CD14-positive monocyte (primary cell): ENCODE measurements around the gene DUSP16. TPM values are rescaled to one million over a fixed set of nuclear protein-coding genes. Genes with fewer than 3 reads are reported as not detected.

ENCODE experiments used
- DNase-seq, 3 donors: peaks; one replicate each; pipeline ENCODE4 v3.0.0-alpha.2; 2011 to 2022
- H2AFZ ChIP-seq: 2 replicates; pipeline ENCODE4 v1.6.0; 2012; ENCODE audit warnings: mild to moderate bottlenecking, low read depth, low read length, inconsistent platforms; ENCODE audit not compliant: insufficient read depth, poor library complexity, severe bottlenecking
- H3K27ac ChIP-seq, 2 donors: 1 replicate in 1 of 2; 2 replicates in 1 of 2; pipeline ENCODE4 v1.5.1; 2012 to 2013; ENCODE audit warnings: low read length in 2 of 2, control low read depth in 1 of 2, inconsistent platforms in 1 of 2, low read depth in 1 of 2, mild to moderate bottlenecking in 1 of 2
- H3K27me3 ChIP-seq, 2 donors: one replicate each; pipeline versions ENCODE4 v1.6.0 to v1.6.1; 2011 to 2013; ENCODE audit warnings: low read length in 2 of 2; ENCODE audit not compliant: control insufficient read depth in 2 of 2, insufficient read depth in 2 of 2
- H3K36me3 ChIP-seq, 2 donors: replicated peaks in 1 of 2; 1 replicate in 1 of 2; 2 replicates in 1 of 2; pipeline versions ENCODE4 v1.5.1 to v1.6.1; 2012 to 2013; ENCODE audit warnings: low read length in 2 of 2, control low read depth in 1 of 2, inconsistent platforms in 1 of 2, mild to moderate bottlenecking in 1 of 2; ENCODE audit not compliant: insufficient read depth in 2 of 2, control insufficient read depth in 1 of 2
- H3K4me1 ChIP-seq, 2 donors: 1 replicate in 1 of 2; 2 replicates in 1 of 2; pipeline versions ENCODE4 v1.5.1 to v1.6.1; 2012 to 2013; ENCODE audit warnings: low read length in 2 of 2, control low read depth in 1 of 2, inconsistent platforms in 1 of 2, mild to moderate bottlenecking in 1 of 2, moderate library complexity in 1 of 2; ENCODE audit not compliant: insufficient read depth in 2 of 2, control insufficient read depth in 1 of 2
- H3K4me2 ChIP-seq: replicated peaks from 2 replicates; pipeline ENCODE3; 2012; ENCODE audit warnings: low read length, moderate library complexity, mild to moderate bottlenecking; ENCODE audit not compliant: poor library complexity, severe bottlenecking; ENCODE audit errors: extremely low read depth
- H3K4me3 ChIP-seq, 3 experiments: fragments of 200-600 bp in 1 of 3; sonication (generic) in 1 of 3; replicated peaks in 1 of 3; 1 replicate in 2 of 3; 2 replicates in 1 of 3; pipeline ENCODE4 v1.5.1; 2011 to 2013; ENCODE audit warnings: low read length in 3 of 3, mild to moderate bottlenecking in 3 of 3, control low read depth in 2 of 3, low read depth in 2 of 3, inconsistent platforms in 1 of 3, moderate library complexity in 1 of 3
- H3K79me2 ChIP-seq: 2 replicates; pipeline ENCODE4 v1.6.0; 2012; ENCODE audit warnings: mild to moderate bottlenecking, control low read depth, inconsistent platforms, low read length, moderate library complexity; ENCODE audit not compliant: insufficient read depth
- H3K9ac ChIP-seq: 2 replicates; pipeline ENCODE4 v1.6.0; 2017; ENCODE audit warnings: low read length, mild to moderate bottlenecking; ENCODE audit not compliant: insufficient read depth, poor library complexity, severe bottlenecking
- H3K9me3 ChIP-seq, 2 donors: replicated peaks in 1 of 2; 1 replicate in 1 of 2; 2 replicates in 1 of 2; pipeline versions ENCODE4 v1.5.1 to v1.6.1; 2012 to 2013; ENCODE audit warnings: low read length in 2 of 2, control low read depth in 1 of 2; ENCODE audit not compliant: control insufficient read depth in 1 of 2, insufficient read depth in 1 of 2
- H4K20me1 ChIP-seq: 2 replicates; pipeline ENCODE4 v1.6.0; 2012; ENCODE audit warnings: mild to moderate bottlenecking, low read length, control low read depth, moderate library complexity; ENCODE audit not compliant: insufficient read depth
- H3K27ac Mint-ChIP-seq, 7 donors: one replicate each; pipeline ENCODE4 v1.8.0; 2020; ENCODE audit warnings: mild to moderate bottlenecking in 7 of 7, mixed read lengths in 7 of 7, moderate library complexity in 6 of 7, inconsistent platforms in 2 of 7
- H3K27me3 Mint-ChIP-seq, 3 donors: one replicate each; pipeline ENCODE4 v1.8.0; 2021 to 2022; ENCODE audit warnings: low read depth in 3 of 3, mild to moderate bottlenecking in 3 of 3, mixed read lengths in 3 of 3, moderate library complexity in 3 of 3, inconsistent platforms in 1 of 3
- H3K36me3 Mint-ChIP-seq, 2 donors: one replicate each; pipeline ENCODE4 v1.8.0; 2020; ENCODE audit warnings: mixed read lengths in 2 of 2, inconsistent platforms in 1 of 2, mild to moderate bottlenecking in 1 of 2
- H3K4me1 Mint-ChIP-seq: one replicate; pipeline ENCODE4 v1.8.0; 2020; ENCODE audit warnings: mild to moderate bottlenecking, mixed read lengths
- H3K4me3 Mint-ChIP-seq, 2 donors: one replicate each; pipeline ENCODE4 v1.8.0; 2020; ENCODE audit warnings: mild to moderate bottlenecking in 2 of 2, mixed read lengths in 2 of 2, moderate library complexity in 1 of 2
- H3K9me3 Mint-ChIP-seq, 7 donors: one replicate each; pipeline ENCODE4 v1.8.0; 2020 to 2022; ENCODE audit warnings: mixed read lengths in 7 of 7, mild to moderate bottlenecking in 6 of 7, moderate library complexity in 6 of 7, inconsistent platforms in 2 of 7
- CTCF ChIP-seq: fragments of 200-600 bp; IDR thresholded peaks from one replicate; pipeline ENCODE4 v1.8.0; 2022; ENCODE audit warnings: antibody characterized with exemption, mild to moderate bottlenecking
- WGBS: methylation state at CpG from one replicate; pipeline ENCODE4 v1.1.5; 2013; ENCODE audit warnings: missing lambda C conversion rate; ENCODE audit not compliant: insufficient coverage; 5-methylcytosine and 5-hydroxymethylcytosine counted together
- intact Hi-C, 2 donors: fragments of 100-400 bp; cut with micrococcal nuclease; formaldehyde crosslinking; loops; one replicate each; pipeline versions ENCODE4 v1.15.0 to v1.15.1; 2023
- polyA plus RNA-seq, 3 donors: library from polyadenylated mRNA; depleted of rRNA in 1 of 3; unstranded in 2 of 3; stranded (reverse) in 1 of 3; fragments of 300-500 nt in 2 of 3; fragments of >200 nt in 1 of 3; fragmentation: Illumina TruSeq in 2 of 3; gene quantifications; 1 replicate in 2 of 3; 2 replicates in 1 of 3; pipeline ENCODE4 v1.2.3, GENCODE V29; 2012 to 2021

Gene DUSP16
- polyA plus RNA-seq, 3 donors, result 0.04 to 0.46 (median 0.27) TPM

- WGBS, result 100% methylated on average over 3 of the region's 5 CpGs
- H2AFZ ChIP-seq, result no peak overlapping the region
- no peak overlapping the region for H3K27ac ChIP-seq
- Mint-ChIP-seq H3K9me3 (no peaks in the 10 kb centered on the region), H3K27ac (peak overlapping the region in 2 of 7 donors; percentile 11 to 34), H3K27me3 (peaks cover 0 to 1% (median 0%) of the 10 kb centered on the region in 3 donors), H3K4me3 (no peak overlapping the region), H3K4me1 (peaks cover 18% of the 10 kb centered on the region), H3K36me3 (peaks cover 6 to 13% of the 10 kb centered on the region in 2 donors)
- no peaks in the 10 kb centered on the region for H3K27me3 ChIP-seq
- no peak for TF ChIP-seq CTCF
- no peaks in the 10 kb centered on the region for H3K79me2 ChIP-seq
- H3K36me3 ChIP-seq, result no peaks in the 10 kb centered on the region
- H3K9ac ChIP-seq, result no peak overlapping the region
- peaks cover 7 to 10% of the 10 kb centered on the region in 2 donors for H3K4me1 ChIP-seq
- peak in 1 of 3 donors; percentile 35 for DNase-seq
- H3K9me3 ChIP-seq, result no peaks in the 10 kb centered on the region
- H3K4me3 ChIP-seq, result no peak overlapping the region
- no peaks in the 10 kb centered on the region for H4K20me1 ChIP-seq
- H3K4me2 ChIP-seq, result no peak overlapping the region
- intact Hi-C loops, result loop anchor here in 1 of 2 donors (10.0 kb wide), 2 partner anchors 58 to 122 kb away; partner anchors contain the start of gene DUSP16
These were observed 120.1 kb downstream of the DUSP16 start for GRCh38 chr12:12442548-12443071.

- Mint-ChIP-seq H3K4me1 (peaks cover 12% of the 10 kb centered on the region), H3K27ac (peak overlapping the region in 3 of 7 donors; percentile 25 to 81 (median 43)), H3K36me3 (peaks cover 10 to 16% of the 10 kb centered on the region in 2 donors), H3K27me3 (peaks cover 0 to 1% (median 0%) of the 10 kb centered on the region in 3 donors), H3K9me3 (peaks cover 0 to 3% (median 0%) of the 10 kb centered on the region in 7 donors), H3K4me3 (no peak overlapping the region)
- Histone ChIP-seq H2AFZ (no peak overlapping the region), H3K4me2 (no peak overlapping the region), H3K36me3 (peaks cover 0 to 4% of the 10 kb centered on the region in 2 donors), H3K9ac (no peak overlapping the region), H3K79me2 (no peaks in the 10 kb centered on the region), H3K4me3 (no peak overlapping the region), H3K9me3 (no peaks in the 10 kb centered on the region), H3K27me3 (no peaks in the 10 kb centered on the region), H4K20me1 (no peaks in the 10 kb centered on the region), H3K4me1 (peaks cover 5 to 6% of the 10 kb centered on the region in 2 donors), H3K27ac (no peak overlapping the region)
- DNase-seq, result peak in 1 of 3 donors; percentile 42
- no peak for TF ChIP-seq CTCF
- intact Hi-C loops, result loop anchor here in 1 of 2 donors (10.0 kb wide), 2 partner anchors 57 to 123 kb away; partner anchors contain the start of gene DUSP16
- WGBS, result 17% methylated on average over 2 of the region's 4 CpGs
These were observed 120.7 kb downstream of the DUSP16 start for GRCh38 chr12:12441843-12442461.
